Erythroblast (primary cell): ENCODE results near the gene STK36.

Experiments used
- DNase-seq, 2 experiments: peaks; one replicate each; lab custom pipeline; 2025; lab: John Stamatoyannopoulos, UW
- GATA1 ChIP-seq: IDR thresholded peaks from 2 replicates; pipeline ENCODE4 v1.6.1; 2011; ENCODE audit warnings: low read depth, mild to moderate bottlenecking, control low read depth, low read length, moderate library complexity
- POLR2A ChIP-seq: IDR thresholded peaks from 2 replicates; pipeline ENCODE4 v1.6.1; 2011; ENCODE audit warnings: mild to moderate bottlenecking, low read length

Gene STK36

GRCh38 chr2:218648088-218648786 lies 23.6 kb upstream of the STK36 start:
- TF ChIP-seq GATA1 (no peak), POLR2A (no peak)
- peak; percentile 64 to 77 for DNase-seq

- TF ChIP-seq POLR2A = no peak
- no peak for TF ChIP-seq GATA1
- DNase-seq = no peak
These were observed 23.1 kb upstream of the STK36 start for GRCh38 chr2:218648787-218649100.

GRCh38 chr2:218655751-218656150 lies 16.1 kb upstream of the STK36 start:
- TF ChIP-seq POLR2A (no peak), GATA1 (no peak)
- no peak for DNase-seq

GRCh38 chr2:218658671-218659257 lies 13.1 kb upstream of the STK36 start:
- TF ChIP-seq POLR2A (no peak), GATA1 (no peak)
- peak; percentile 66 to 69 for DNase-seq

- peak; percentile 89 to 90 for DNase-seq
These were observed 12.5 kb upstream of the STK36 start, which contains the start of the genes BCS1L and ZNF142 for GRCh38 chr2:218659258-218659987. BCS1L (plus strand) TSS chr2:218659683; CDS start chr2:218660988, 1,305 bp downstream. ZNF142 (minus strand) TSS chr2:218659623; CDS start chr2:218656429, 3,194 bp downstream.

GRCh38 chr2:218659988-218660358 lies 11.9 kb upstream of the STK36 start:
- TF ChIP-seq GATA1 (no peak), POLR2A (no peak)
- DNase-seq = no peak

More at GRCh38 chr2:218659258-218659987, 12.5 kb upstream of the STK36 start, which contains the start of the genes BCS1L and ZNF142:
- TF ChIP-seq POLR2A (peak; percentile 78), GATA1 (no peak)

- TF ChIP-seq GATA1 = no peak
- no peak for TF ChIP-seq POLR2A
- DNase-seq = no peak
These were observed 9.5 kb upstream of the STK36 start for GRCh38 chr2:218662377-218662776.

GRCh38 chr2:218662827-218663226 lies 9.1 kb upstream of the STK36 start:
- TF ChIP-seq POLR2A = no peak
- no peak for TF ChIP-seq GATA1
- no peak for DNase-seq

- DNase-seq = no peak
- TF ChIP-seq POLR2A (no peak), GATA1 (no peak)
These were observed 8.0 kb upstream of the STK36 start for GRCh38 chr2:218663901-218664300.

GRCh38 chr2:218664653-218665052 lies 7.2 kb upstream of the STK36 start:
- TF ChIP-seq GATA1 (no peak), POLR2A (no peak)

GRCh38 chr2:218671097-218671653 lies 711 bp upstream of the STK36 start:
- TF ChIP-seq GATA1 = no peak
- no peak for TF ChIP-seq POLR2A
- peak; percentile 29 to 41 for DNase-seq

More at GRCh38 chr2:218664653-218665052, 7.2 kb upstream of the STK36 start:
- no peak for DNase-seq

GRCh38 chr2:218679119-218679518 lies 7.2 kb downstream of the STK36 start:
- peak in 1 of 2 experiments; percentile 41 for DNase-seq
- no peak for TF ChIP-seq GATA1
- no peak for TF ChIP-seq POLR2A

GRCh38 chr2:218680061-218680460 lies 8.2 kb downstream of the STK36 start:
- DNase-seq = no peak
- no peak for TF ChIP-seq POLR2A
- TF ChIP-seq GATA1 = no peak

GRCh38 chr2:218687400-218688060 lies 15.6 kb downstream of the STK36 start:
- peak; percentile 76 to 78 for DNase-seq
